GM18907 (cell line): ENCODE measurements around the gene DYNLT3.
A peak's percentile ranks its signal among the peaks of the same experiment; 100 is the strongest.

Experiments
- ATAC-seq: cut with Tn5 transposase; IDR thresholded peaks from one replicate; pipeline ENCODE4 v1.9.1; 2021; ENCODE audit warnings: mild to moderate bottlenecking, moderate library complexity; ENCODE audit not compliant: unreplicated experiment

Gene DYNLT3

GRCh38 chrX:37846934-37847732, at the start of gene DYNLT3:
DYNLT3 (minus strand) TSS chrX:37847571; CDS start chrX:37847510, 61 bp downstream.
- ATAC-seq = peak; percentile 99

GRCh38 chrX:37896511-37896890, 49.1 kb upstream of the DYNLT3 start:
- ATAC-seq = no peak

- no peak for ATAC-seq
Measured at GRCh38 chrX:37895795-37896510, 48.6 kb upstream of the DYNLT3 start.

- ATAC-seq = no peak
Measured at GRCh38 chrX:37894725-37895124, 47.4 kb upstream of the DYNLT3 start.

- ATAC-seq = no peak
Measured at GRCh38 chrX:37888010-37888409, 40.6 kb upstream of the DYNLT3 start.

GRCh38 chrX:37887347-37887746, 40.0 kb upstream of the DYNLT3 start:
- ATAC-seq = no peak

- ATAC-seq = no peak
Measured at GRCh38 chrX:37883196-37883595, 35.8 kb upstream of the DYNLT3 start.

GRCh38 chrX:37879692-37880091, 32.3 kb upstream of the DYNLT3 start:
- no peak for ATAC-seq

- no peak for ATAC-seq
Measured at GRCh38 chrX:37876716-37877115, 29.3 kb upstream of the DYNLT3 start.

- ATAC-seq = no peak
Measured at GRCh38 chrX:37875675-37876074, 28.3 kb upstream of the DYNLT3 start.

GRCh38 chrX:37873220-37873619, 25.8 kb upstream of the DYNLT3 start:
- no peak for ATAC-seq

- no peak for ATAC-seq
Measured at GRCh38 chrX:37872303-37872655, 24.9 kb upstream of the DYNLT3 start.

GRCh38 chrX:37871626-37872302, 24.4 kb upstream of the DYNLT3 start:
- no peak for ATAC-seq

GRCh38 chrX:37867536-37868153, 20.3 kb upstream of the DYNLT3 start:
- no peak for ATAC-seq

- no peak for ATAC-seq
Measured at GRCh38 chrX:37863728-37864127, 16.4 kb upstream of the DYNLT3 start.

- ATAC-seq = no peak
Measured at GRCh38 chrX:37862851-37863250, 15.5 kb upstream of the DYNLT3 start.

- ATAC-seq = no peak
Measured at GRCh38 chrX:37860721-37861120, 13.3 kb upstream of the DYNLT3 start.

- no peak for ATAC-seq
Measured at GRCh38 chrX:37854748-37855147, 7.4 kb upstream of the DYNLT3 start.

- no peak for ATAC-seq
Measured at GRCh38 chrX:37854148-37854547, 6.8 kb upstream of the DYNLT3 start.

- peak; percentile 1 for ATAC-seq
Measured at GRCh38 chrX:37847733-37848197, 394 bp upstream of the DYNLT3 start.

- no peak for ATAC-seq
Measured at GRCh38 chrX:37846558-37846933, 825 bp downstream of the DYNLT3 start.
